K562 (cell line): ENCODE results near the gene CASKIN1. TPM values are rescaled to one million over a fixed set of nuclear protein-coding genes. Genes with fewer than 3 reads are reported as not detected.

Experiments used
- ATAC-seq: fragments of 200-7000 bp; cut with Tn5 transposase; 3 replicates; pipeline ENCODE4 v1.9.1; 2020; ENCODE audit warnings: moderate library complexity
- BruUV-seq: library from RNA; stranded (reverse); fragments of 400-500 nt; replicated peaks from 2 replicates; lab custom pipeline; 2021; lab: Mats Ljungman, UMichigan
- CTCF ChIA-PET: fragments of 300-600 bp; formaldehyde crosslinking; extraction: SDS; loops from one replicate; lab custom pipeline; 2021; ENCODE audit warnings: low intra/inter-chr PET ratio; lab: Yijun Ruan, JAX
- POLR2A ChIA-PET: fragments of 300-600, 350-650 bp; sonication (Branson Sonifier 250); formaldehyde crosslinking; extraction: SDS; loops from one replicate; lab custom pipeline; 2021; ENCODE audit warnings: antibody characterized with exemption, inconsistent platforms; lab: Yijun Ruan, JAX
- DNase-seq, 4 experiments: peaks; one replicate each; pipeline versions ENCODE4 v3.0.0 to v3.0.0-alpha.2; 2011 to 2018; ENCODE audit warnings: low spot score in 3 of 4, mixed read lengths in 3 of 4; ENCODE audit errors: extremely low read depth in 1 of 4
- FAIRE-seq: peaks from 2 replicates; lab custom pipeline; 2011; peaks lifted over from hg19 to GRCh38; lab: Jason Lieb, UNC
- H2AFZ ChIP-seq: 2 replicates; pipeline ENCODE4 v1.6.0; 2011; ENCODE audit warnings: low read depth, low read length, control low read depth, inconsistent platforms
- H3K27ac ChIP-seq: fragments of 200-600 bp; 3 replicates; pipeline ENCODE4 v1.8.0; 2011; ENCODE audit warnings: low read depth, mild to moderate bottlenecking, control low read depth, inconsistent platforms, low read length, moderate library complexity, mixed read lengths; ENCODE audit errors: extremely low read depth
- H3K27me3 ChIP-seq, 2 experiments: fragments of 300-600 bp in 1 of 2; 2 replicates in 1 of 2; 3 replicates in 1 of 2; pipeline versions ENCODE4 v1.6.0 to v1.8.0; 2011; ENCODE audit warnings: inconsistent platforms in 2 of 2, low read length in 2 of 2, mild to moderate bottlenecking in 1 of 2, mixed read lengths in 1 of 2, moderate library complexity in 1 of 2; ENCODE audit not compliant: control insufficient read depth in 2 of 2, insufficient read depth in 2 of 2
- H3K36me3 ChIP-seq: fragments of 300-600 bp; 3 replicates; pipeline ENCODE4 v1.8.0; 2011; ENCODE audit warnings: mild to moderate bottlenecking, low read length, inconsistent platforms; ENCODE audit not compliant: control insufficient read depth, insufficient read depth
- H3K4me1 ChIP-seq, 2 experiments: fragments of 200-600 bp in 1 of 2; replicated peaks in 1 of 2; 2 replicates in 1 of 2; 3 replicates in 1 of 2; pipeline versions ENCODE4 v1.5.1 to v1.8.0; 2011; ENCODE audit warnings: inconsistent platforms in 2 of 2, low read length in 2 of 2, mild to moderate bottlenecking in 1 of 2, mixed read lengths in 1 of 2, moderate library complexity in 1 of 2; ENCODE audit not compliant: control insufficient read depth in 2 of 2, insufficient read depth in 2 of 2
- H3K4me2 ChIP-seq: 2 replicates; pipeline ENCODE4 v1.6.1; 2011; ENCODE audit warnings: low read length, control low read depth, inconsistent platforms, mixed read lengths; ENCODE audit not compliant: insufficient read depth
- H3K4me3 ChIP-seq: fragments of 200-600 bp; sonication (generic), shearing (Covaris generic); 2 replicates; pipeline ENCODE4 v1.5.1; 2016; ENCODE audit warnings: control low read depth, inconsistent platforms
- H3K79me2 ChIP-seq: fragments of 200-600 bp; 3 replicates; pipeline ENCODE4 v1.8.0; 2011; ENCODE audit warnings: low read length, inconsistent platforms; ENCODE audit not compliant: control insufficient read depth, insufficient read depth
- H3K9ac ChIP-seq, 2 experiments: 2 replicates each; pipeline versions ENCODE4 v1.6.0 to v1.6.1; 2011; ENCODE audit warnings: low read depth in 2 of 2, low read length in 2 of 2, control low read depth in 1 of 2, inconsistent platforms in 1 of 2, mild to moderate bottlenecking in 1 of 2, mixed read lengths in 1 of 2; ENCODE audit not compliant: insufficient read depth in 1 of 2
- H3K9me1 ChIP-seq: one replicate; pipeline ENCODE4 v1.6.0; 2011; ENCODE audit warnings: inconsistent platforms, mild to moderate bottlenecking, low read length, moderate library complexity; ENCODE audit not compliant: control insufficient read depth, insufficient read depth
- H3K9me3 ChIP-seq: replicated peaks from 2 replicates; pipeline ENCODE4 v1.5.1; 2011; ENCODE audit warnings: low read depth, low read length, inconsistent platforms; ENCODE audit not compliant: control insufficient read depth, insufficient read depth
- H4K20me1 ChIP-seq: replicated peaks from 2 replicates; pipeline ENCODE4 v1.6.1; 2011; ENCODE audit warnings: low read length, inconsistent platforms, mixed read lengths; ENCODE audit not compliant: control insufficient read depth, insufficient read depth
- HNRNPL ChIP-seq: fragments of 200-400 bp; formaldehyde crosslinking; IDR thresholded peaks from 2 replicates; pipeline ENCODE4 v1.6.1; 2017; ENCODE audit warnings: low read depth, mild to moderate bottlenecking, low read length
- RBFOX2 ChIP-seq: fragments of 200-400 bp; formaldehyde crosslinking; IDR thresholded peaks from 2 replicates; pipeline ENCODE4 v1.6.1; 2017; ENCODE audit warnings: low read depth, mild to moderate bottlenecking, low read length, moderate library complexity
- WGBS: fragments of 100-300 bp; shearing (Covaris generic); methylation state at CpG from one replicate; pipeline ENCODE4 v1.1.6; 2016; ENCODE audit warnings: low coverage, mixed read lengths; ENCODE audit not compliant: insufficient coverage; ENCODE audit errors: missing lambda C conversion rate; 5-methylcytosine and 5-hydroxymethylcytosine counted together
- in situ Hi-C: fragments of 300-500 bp; cut with MboI; formaldehyde crosslinking; loops from 4 replicates; pipeline ENCODE4 v1.15.0; 2018; ENCODE audit warnings: inconsistent platforms, mixed read lengths
- intact Hi-C: fragments of 100-400 bp; cut with micrococcal nuclease; formaldehyde crosslinking; loops from 2 replicates; pipeline ENCODE4 v1.14.2; 2022
- polyA plus RNA-seq, 8 experiments: library from polyadenylated mRNA; depleted of rRNA in 4 of 8; stranded (reverse) in 5 of 8; unstranded in 3 of 8; fragments of >200 nt; fragmentation: Nextera tagmentation in 2 of 8; fragmentation: Illumina TruSeq in 1 of 8; extraction: Ambion mirVana in 2 of 8; extraction: Trizol in 1 of 8; gene quantifications; 2 replicates each; pipeline versions ENCODE4 v1.2.1 to v1.2.3, GENCODE V29; 2011 to 2014; ENCODE audit warnings: inconsistent platforms in 1 of 8, missing spikeins in 1 of 8
- total RNA-seq, 7 experiments: library from RNA; depleted of rRNA in 6 of 7; stranded (reverse); fragments of >200 nt in 6 of 7; fragmentation: Illumina TruSeq in 2 of 7; extraction: Trizol in 2 of 7; gene quantifications; 2 replicates each; pipeline versions ENCODE4 v1.2.1 to v1.2.3, GENCODE V29; 2011 to 2021; ENCODE audit warnings: low replicate concordance in 1 of 7
- TF ChIP-seq, protein P1 (sequence below): fragments of 250-450 bp; sonication (Bioruptor Pico); IDR thresholded peaks from 2 replicates; pipeline ENCODE4 v1.8.0; 2022; ENCODE audit warnings: inconsistent platforms

CASKIN1 gene
- total and polyA plus RNA-seq, 9 of the 15 experiments (the other 6 are each of a cell fraction or from before 2014, with no cell fraction given): 0.15 to 4.5 (median 1.5) TPM; not detected in 2

DNA sequence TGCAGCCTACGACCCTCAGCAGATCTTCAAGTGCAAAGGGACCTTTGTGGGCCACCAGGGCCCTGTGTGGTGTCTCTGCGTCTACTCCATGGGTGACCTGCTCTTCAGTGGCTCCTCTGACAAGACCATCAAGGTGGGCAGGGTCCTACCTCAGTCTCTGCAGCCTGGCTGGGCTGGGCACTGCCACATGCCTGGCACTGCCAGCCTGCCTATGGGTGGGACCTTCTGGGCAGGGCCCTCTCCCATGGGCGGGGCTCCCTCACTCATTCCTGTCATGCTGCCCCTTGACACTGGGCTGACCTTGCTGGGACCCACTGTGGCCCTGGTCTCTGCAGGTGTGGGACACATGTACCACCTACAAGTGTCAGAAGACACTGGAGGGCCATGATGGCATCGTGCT lies 22.5 kb downstream of the CASKIN1 start:
- ChIA-PET POLR2A (interaction anchor here (4.3 kb wide), 1 partner anchor 19 kb away, joined by 27 read pairs; the partner anchor contains the start of gene TRAF7), CTCF (no interaction called here)
- Histone ChIP-seq H3K9me3 (no peaks in the 10 kb centered on the region), H3K4me1 (peaks cover 0 to 60% of the 10 kb centered on the region in 2 experiments; a peak in 2 of 5 replicates), H3K36me3 (peaks cover 75% of the 10 kb centered on the region; the same call in 1 of the 3 replicates), H3K9me1 (no peaks in the 10 kb centered on the region), H3K27ac (no peak overlapping the region), H4K20me1 (no peaks in the 10 kb centered on the region; the same call in 1 of the 2 replicates), H3K4me3 (no peak overlapping the region), H3K4me2 (no peak overlapping the region), H3K9ac (peak overlapping the region in 1 of 2 experiments; percentile 20; a peak in 1 of 4 replicates), H3K79me2 (no peaks in the 10 kb centered on the region), H2AFZ (no peak overlapping the region), H3K27me3 (no peaks in the 10 kb centered on the region)
- FAIRE-seq: no peak
- no TSS peak for BruUV-seq
- DNase-seq: no peak
- whole genome bisulfite sequencing: 89% methylated on average over 4 of the region's 4 CpGs
- TF ChIP-seq HNRNPL (0 out of 2 replicates have a peak, but pooled peaks have one; percentile 42), RBFOX2 (peak; percentile 39; the same call in 1 of the 2 replicates)
- TF ChIP-seq, protein P1, sequence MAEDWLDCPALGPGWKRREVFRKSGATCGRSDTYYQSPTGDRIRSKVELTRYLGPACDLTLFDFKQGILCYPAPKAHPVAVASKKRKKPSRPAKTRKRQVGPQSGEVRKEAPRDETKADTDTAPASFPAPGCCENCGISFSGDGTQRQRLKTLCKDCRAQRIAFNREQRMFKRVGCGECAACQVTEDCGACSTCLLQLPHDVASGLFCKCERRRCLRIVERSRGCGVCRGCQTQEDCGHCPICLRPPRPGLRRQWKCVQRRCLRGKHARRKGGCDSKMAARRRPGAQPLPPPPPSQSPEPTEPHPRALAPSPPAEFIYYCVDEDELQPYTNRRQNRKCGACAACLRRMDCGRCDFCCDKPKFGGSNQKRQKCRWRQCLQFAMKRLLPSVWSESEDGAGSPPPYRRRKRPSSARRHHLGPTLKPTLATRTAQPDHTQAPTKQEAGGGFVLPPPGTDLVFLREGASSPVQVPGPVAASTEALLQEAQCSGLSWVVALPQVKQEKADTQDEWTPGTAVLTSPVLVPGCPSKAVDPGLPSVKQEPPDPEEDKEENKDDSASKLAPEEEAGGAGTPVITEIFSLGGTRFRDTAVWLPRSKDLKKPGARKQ (CRISPR knock-in tag): no peak
- intact Hi-C loops: no loop called here
- ATAC-seq: no peak
- in situ Hi-C loops: no loop called here
